Common myeloid progenitor, CD34-positive (primary cell): ENCODE data around the gene ZNF792.

Experiments used
- CTCF ChIA-PET: fragments of 350-600 bp; sonication (Branson Sonifier 250); formaldehyde crosslinking; loops from one replicate; lab custom pipeline; 2021; ENCODE audit warnings: antibody characterized with exemption; lab: Charles Lee
- POLR2A ChIA-PET: fragments of 350-600 bp; sonication (Branson Sonifier 250); formaldehyde crosslinking; loops from one replicate; lab custom pipeline; 2021; ENCODE audit warnings: antibody characterized with exemption; lab: Charles Lee
- DNase-seq, 3 donors: peaks; one replicate each; pipeline versions ENCODE4 v3.0.0 to v3.0.0-alpha.2; 2013
- H3K27ac ChIP-seq, 2 experiments: 1 replicate in 1 of 2; 2 replicates in 1 of 2; pipeline ENCODE4 v1.7.0; 2013; ENCODE audit warnings: inconsistent platforms in 2 of 2, low read length in 2 of 2, mild to moderate bottlenecking in 2 of 2, low read depth in 1 of 2, moderate library complexity in 1 of 2; ENCODE audit not compliant: severe bottlenecking in 2 of 2, insufficient read depth in 1 of 2, poor library complexity in 1 of 2
- H3K27me3 ChIP-seq, 5 experiments: replicated peaks in 2 of 5; 1 replicate in 3 of 5; 2 replicates in 2 of 5; pipeline versions ENCODE4 v1.6.1 to v1.7.0; 2013; ENCODE audit warnings: low read length in 4 of 5, mild to moderate bottlenecking in 2 of 5, moderate library complexity in 2 of 5, inconsistent platforms in 1 of 5; ENCODE audit not compliant: insufficient read depth in 5 of 5, control insufficient read depth in 4 of 5
- H3K36me3 ChIP-seq, 4 experiments: 1 replicate in 2 of 4; 2 replicates in 2 of 4; pipeline versions ENCODE4 v1.6.1 to v1.7.0; 2013; ENCODE audit warnings: low read length in 3 of 4, control low read depth in 1 of 4, mild to moderate bottlenecking in 1 of 4; ENCODE audit not compliant: control insufficient read depth in 4 of 4, insufficient read depth in 4 of 4
- H3K4me1 ChIP-seq, 4 experiments: 1 replicate in 3 of 4; 2 replicates in 1 of 4; pipeline versions ENCODE4 v1.6.1 to v1.7.1; 2013; ENCODE audit warnings: low read length in 3 of 4, mild to moderate bottlenecking in 3 of 4, control low read depth in 1 of 4, inconsistent platforms in 1 of 4, moderate library complexity in 1 of 4; ENCODE audit not compliant: control insufficient read depth in 4 of 4, insufficient read depth in 4 of 4; ENCODE audit errors: control extremely low read depth in 1 of 4
- H3K4me3 ChIP-seq, 7 experiments: 1 replicate in 4 of 7; 2 replicates in 3 of 7; pipeline versions ENCODE4 v1.5.1 to v1.7.0; 2013; ENCODE audit warnings: mild to moderate bottlenecking in 7 of 7, low read length in 6 of 7, moderate library complexity in 6 of 7, inconsistent platforms in 2 of 7, low read depth in 2 of 7, control low read depth in 1 of 7; ENCODE audit not compliant: insufficient read depth in 4 of 7, control insufficient read depth in 1 of 7; ENCODE audit errors: extremely low read depth in 1 of 7
- H3K9me3 ChIP-seq, 5 experiments: 1 replicate in 4 of 5; 2 replicates in 1 of 5; pipeline versions ENCODE4 v1.6.1 to v1.7.1; 2013; ENCODE audit warnings: low read length in 4 of 5, mild to moderate bottlenecking in 2 of 5, inconsistent platforms in 1 of 5, low read depth in 1 of 5, moderate library complexity in 1 of 5; ENCODE audit not compliant: control insufficient read depth in 4 of 5, insufficient read depth in 2 of 5; ENCODE audit errors: control extremely low read depth in 1 of 5
- WGBS: methylation state at CpG from one replicate; pipeline ENCODE4 v1.1.5; 2013; ENCODE audit not compliant: insufficient coverage; 5-methylcytosine and 5-hydroxymethylcytosine counted together

Gene ZNF792

DNA sequence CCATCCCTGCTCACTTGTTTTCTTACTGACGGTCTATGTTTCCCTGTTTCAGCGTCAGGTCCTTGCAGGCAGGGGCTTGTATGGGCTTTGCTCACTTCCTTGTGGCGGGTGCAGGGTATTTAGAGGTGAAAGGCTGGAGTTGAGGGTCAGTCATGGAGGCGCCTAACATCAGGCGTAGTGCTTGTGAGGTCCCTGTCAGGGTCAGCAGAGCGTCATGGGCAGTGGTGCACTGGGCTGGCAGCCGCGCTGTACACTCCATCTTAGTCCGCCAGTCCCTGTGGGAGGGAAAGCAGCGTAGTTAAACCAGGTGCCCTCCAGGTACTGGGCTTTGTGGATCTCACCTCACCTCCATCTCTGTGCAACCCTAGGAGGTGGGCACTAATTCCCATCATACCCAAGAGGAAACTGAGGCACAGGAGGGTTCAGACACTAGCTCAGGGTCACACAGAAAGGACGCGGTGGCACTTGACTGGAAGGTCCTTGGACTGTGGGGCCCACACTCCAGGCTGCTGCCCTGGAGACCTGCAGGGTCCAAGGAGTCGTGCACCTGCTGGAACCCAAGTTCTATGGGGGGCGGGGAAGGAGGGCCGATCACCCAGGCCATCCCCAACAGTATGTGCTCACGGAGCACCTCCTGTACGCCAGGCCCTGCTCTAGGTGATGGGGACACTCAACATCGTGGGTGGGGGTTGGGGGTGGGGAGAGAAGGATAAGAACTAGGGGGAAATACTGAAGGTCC lies 40.7 kb upstream of the ZNF792 start:
- Histone ChIP-seq H3K36me3 (peaks cover 6 to 51% (median 39%) of the 10 kb centered on the region in 4 experiments), H3K4me1 (peaks cover 18 to 42% (median 38%) of the 10 kb centered on the region in 4 experiments), H3K9me3 (no peaks in the 10 kb centered on the region), H3K27ac (peak overlapping the region in 1 of 2 experiments; percentile 30), H3K4me3 (no peak overlapping the region), H3K27me3 (no peaks in the 10 kb centered on the region)
- no peak for DNase-seq
- WGBS: 96% methylated on average over 9 of the region's 18 CpGs
- ChIA-PET POLR2A (no interaction called here), CTCF (interaction anchor here (1.6 to 11.0 kb wide), 3 partner anchors 7 to 32 kb away, joined by 7 to 249 read pairs (median 8); partner anchors contain the start of gene ZNF792)

DNA sequence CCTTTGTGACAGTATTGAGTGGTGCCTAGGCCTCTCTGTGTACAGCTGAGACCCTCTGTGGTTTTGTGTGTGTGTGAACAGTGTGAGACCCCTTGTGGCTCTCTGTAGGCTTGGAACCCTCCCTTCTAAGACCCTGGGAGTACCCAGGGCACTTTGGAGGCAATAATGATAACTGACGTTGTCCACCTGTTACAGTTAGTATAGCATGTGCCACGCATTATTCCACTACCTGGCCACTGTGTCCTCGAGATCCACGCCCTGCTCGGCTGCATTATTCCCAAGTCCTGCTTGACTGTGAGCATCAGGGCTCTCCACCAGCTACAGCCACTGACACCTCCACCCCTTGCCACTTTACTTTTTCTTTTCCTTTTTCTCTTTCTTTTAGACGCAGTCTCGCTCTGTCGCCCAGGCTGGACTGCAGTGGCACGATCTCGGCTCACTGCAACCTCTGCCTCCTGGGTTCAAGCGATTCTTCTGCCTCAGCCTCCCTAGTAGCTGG lies 38.1 kb upstream of the ZNF792 start:
- H3K27ac ChIP-seq: peak overlapping the region in 1 of 2 experiments; percentile 93

DNA sequence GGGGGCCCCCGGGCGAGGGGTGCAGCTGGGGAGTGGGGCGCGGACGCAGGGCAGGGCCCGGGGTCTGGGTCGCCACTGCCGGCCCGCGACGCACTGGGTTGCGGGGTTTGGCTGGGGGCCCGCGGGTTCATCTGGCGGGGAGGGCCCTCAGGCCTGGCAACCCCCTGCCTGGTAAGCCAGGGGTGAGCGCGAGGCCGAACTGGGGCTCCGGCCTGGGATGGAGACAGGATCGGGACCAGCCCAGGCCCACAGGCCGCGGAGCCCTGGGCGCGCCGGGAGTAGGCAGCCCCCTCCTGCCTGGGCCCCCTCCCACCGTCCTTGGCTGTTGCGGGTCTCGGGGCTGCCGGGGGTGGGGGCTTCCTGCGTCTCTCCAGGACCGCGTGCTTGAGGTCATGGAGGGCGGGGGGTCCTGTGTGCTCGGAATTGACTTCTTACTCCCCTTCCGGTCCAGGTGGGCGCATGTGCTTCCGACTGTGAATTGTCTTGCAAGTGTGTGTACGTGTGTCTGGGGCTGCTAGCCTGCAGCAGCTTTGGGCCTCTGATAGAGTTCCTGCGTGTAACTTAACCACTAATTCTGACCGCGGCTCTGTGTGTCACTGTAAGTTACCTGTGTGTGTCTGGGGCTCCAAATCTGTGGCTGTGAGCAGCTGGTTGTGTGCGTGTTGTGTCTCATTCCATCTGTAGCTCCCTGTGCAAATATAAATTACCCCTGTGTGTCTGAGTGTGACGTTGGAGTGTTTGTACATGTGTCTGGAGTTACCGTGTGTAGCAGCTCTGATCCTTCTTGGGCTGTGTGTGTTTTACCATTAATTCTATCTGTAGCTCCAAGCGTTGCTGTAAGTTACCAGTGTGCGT lies 36.8 kb upstream of the ZNF792 start:
- DNase-seq: peak; percentile 52 to 94 (median 87)
- peaks cover 0 to 30% (median 21%) of the 10 kb centered on the region in 4 experiments for H3K36me3 ChIP-seq
- H3K9me3 ChIP-seq: no peaks in the 10 kb centered on the region
- WGBS: 0% methylated on average over 26 of the region's 46 CpGs
- H3K4me3 ChIP-seq: peak overlapping the region; percentile 30 to 85 (median 75)
- H3K27me3 ChIP-seq: no peaks in the 10 kb centered on the region
- peaks cover 25 to 80% (median 75%) of the 10 kb centered on the region in 4 experiments for H3K4me1 ChIP-seq
- POLR2A ChIA-PET: interaction anchor here (0.6 to 3.2 kb wide), 5 partner anchors 13 to 323 kb away, joined by 3 to 13 read pairs (median 3); partner anchors contain the start of genes ZNF302 and ZNF792
- peak overlapping the region; percentile 46 to 93 for H3K27ac ChIP-seq
- CTCF ChIA-PET: interaction anchor here (1.0 to 2.1 kb wide), 10 partner anchors 9 to 38 kb away, joined by 3 to 7 read pairs (median 5); no protein-coding TSS in a partner anchor

More for the DNA sequence above, 38.1 kb upstream of the ZNF792 start:
- Histone ChIP-seq H3K4me1 (peaks cover 25 to 68% (median 63%) of the 10 kb centered on the region in 4 experiments), H3K9me3 (no peaks in the 10 kb centered on the region), H3K27me3 (no peaks in the 10 kb centered on the region), H3K4me3 (peak overlapping the region in 4 of 7 experiments; percentile 4 to 82 (median 62)), H3K36me3 (peaks cover 3 to 40% (median 31%) of the 10 kb centered on the region in 4 experiments)
- ChIA-PET CTCF (interaction anchor here (1.0 to 2.1 kb wide), 8 partner anchors 11 to 40 kb away, joined by 3 to 7 read pairs (median 6); no protein-coding TSS in a partner anchor), POLR2A (interaction anchor here (3.2 kb wide), 1 partner anchor 39 kb away, joined by 13 read pairs; the partner anchor contains the start of gene ZNF792)
- no peak for DNase-seq
- 94% methylated on average over 11 of the region's 11 CpGs for WGBS

DNA sequence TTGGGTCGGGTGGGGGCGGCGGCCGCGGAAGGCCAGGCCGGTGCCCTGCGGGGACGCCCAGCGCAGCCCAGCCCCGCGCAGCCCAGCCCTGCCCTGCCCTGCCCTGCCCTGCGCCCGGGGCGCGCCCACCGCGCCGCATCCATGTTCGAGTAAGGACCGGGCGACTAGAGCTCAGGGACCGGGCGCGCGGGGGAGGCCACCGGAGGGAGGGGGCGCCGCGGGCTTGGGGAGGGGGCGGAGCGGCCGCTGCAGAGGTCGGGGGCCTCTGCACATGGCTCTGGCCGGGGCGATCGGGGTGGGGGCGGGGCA lies 36.3 kb upstream of the ZNF792 start:
- peaks cover 25 to 84% (median 78%) of the 10 kb centered on the region in 4 experiments for H3K4me1 ChIP-seq

DNA sequence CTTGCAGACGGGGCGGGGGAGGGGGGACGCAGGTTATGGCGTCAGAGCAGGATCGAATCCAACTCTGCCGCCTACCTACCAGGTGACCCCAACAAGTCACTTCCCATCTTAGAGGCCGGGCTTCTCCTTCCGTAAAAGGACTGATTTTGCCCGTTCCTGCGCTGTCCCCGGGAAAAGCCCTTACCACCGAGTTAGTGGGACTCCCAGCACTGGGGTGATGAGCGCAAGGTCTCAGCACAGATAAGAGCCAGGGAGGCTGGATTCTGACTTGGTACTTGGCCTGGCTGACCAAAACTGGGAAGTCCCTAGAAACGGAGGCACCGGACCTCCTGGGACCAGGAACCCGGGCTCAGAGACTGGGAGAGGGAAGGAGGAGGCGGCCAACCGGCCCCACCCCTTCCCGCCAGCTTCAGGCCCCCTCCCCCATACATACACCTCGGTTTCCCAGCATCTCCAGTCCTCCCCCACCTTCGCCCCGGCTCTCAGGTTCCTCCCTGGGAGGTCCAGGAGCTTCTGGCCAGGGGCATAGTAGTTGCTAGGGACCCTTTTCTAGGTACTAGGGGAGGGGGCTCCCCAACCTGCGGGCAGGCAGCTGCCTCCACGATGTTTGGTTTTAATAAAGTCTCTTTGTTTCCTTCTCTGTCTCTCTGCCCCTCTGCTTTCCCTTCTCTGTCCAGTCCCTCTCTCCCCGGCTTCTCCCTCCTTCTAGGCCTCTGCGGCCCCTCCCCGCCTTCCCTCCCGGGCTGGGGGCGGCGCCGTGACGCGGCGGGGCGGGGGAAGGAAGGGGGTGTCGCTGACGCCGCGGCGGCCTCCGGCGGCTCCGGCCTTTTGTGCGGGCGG lies 35.7 kb upstream of the ZNF792 start, which contains the start of gene GRAMD1A:
Gene GRAMD1A, plus strand, starts transcription at position 826 of the 840 bp plus-strand sequence. CDS start 156 bp downstream, outside the sequence.
- Histone ChIP-seq H3K9me3 (peaks cover 0 to 4% (median 0%) of the 10 kb centered on the region in 5 experiments), H3K36me3 (peaks cover 0 to 20% (median 12%) of the 10 kb centered on the region in 4 experiments), H3K4me1 (peaks cover 25 to 88% (median 79%) of the 10 kb centered on the region in 4 experiments), H3K27me3 (no peaks in the 10 kb centered on the region), H3K4me3 (peak within 1 kb of the TSS; percentile 50 to 85 (median 75)), H3K27ac (peak within 1 kb of the TSS; percentile 83 to 93)
- ChIA-PET CTCF (interaction anchor here (0.6 to 3.1 kb wide), 5 partner anchors 9 to 180 kb away, joined by 3 to 10 read pairs (median 3); no protein-coding TSS in a partner anchor), POLR2A (interaction anchor here (0.7 to 3.2 kb wide), 6 partner anchors 14 to 44 kb away, joined by 3 to 13 read pairs (median 4); partner anchors contain the start of genes SCN1B and ZNF792)
- WGBS: under 1% methylated on average over 21 of the region's 45 CpGs
- DNase-seq: peak; percentile 63 to 82 (median 73)

More for the DNA sequence above, 36.3 kb upstream of the ZNF792 start:
- no peaks in the 10 kb centered on the region for H3K27me3 ChIP-seq
- H3K27ac ChIP-seq: peak overlapping the region in 1 of 2 experiments; percentile 93
- H3K4me3 ChIP-seq: peak overlapping the region; percentile 42 to 85 (median 75)
- ChIA-PET CTCF (interaction anchor here (1.0 to 2.1 kb wide), 5 partner anchors 9 to 38 kb away, joined by 3 to 7 read pairs (median 5); no protein-coding TSS in a partner anchor), POLR2A (interaction anchor here (0.7 to 3.2 kb wide), 3 partner anchors 14 to 37 kb away, joined by 3 to 13 read pairs (median 4); partner anchors contain the start of gene ZNF792)
- H3K36me3 ChIP-seq: peaks cover 0 to 24% (median 15%) of the 10 kb centered on the region in 4 experiments
- WGBS: 2% methylated on average over 9 of the region's 37 CpGs
- no peak for DNase-seq
- H3K9me3 ChIP-seq: no peaks in the 10 kb centered on the region
